A549 (cell line): ENCODE data around the gene RPL10. TPM values are rescaled to one million over a fixed set of nuclear protein-coding genes. Genes with fewer than 3 reads are reported as not detected.
"Not testable (repeated sequence)": the region's sequence is repeated elsewhere in the genome, so short reads cannot be mapped to it uniquely, and the experiment has no call there.

Experiments
- ATAC-seq, 2 experiments: fragments of 200-7000 bp in 1 of 2; fragments of >200 bp in 1 of 2; cut with Nextera tagmentation in 1 of 2; cut with Tn5 transposase in 1 of 2; 3 replicates each; pipeline versions ENCODE4 v1.8.0 to v1.9.1; 2018 to 2020; ENCODE audit warnings: mild to moderate bottlenecking in 1 of 2, moderate library complexity in 1 of 2
- CTCF ChIA-PET: fragments of 300-600 bp; sonication (Branson Sonifier 250); formaldehyde crosslinking; extraction: SDS; loops from one replicate; lab custom pipeline; 2021; ENCODE audit warnings: antibody characterized with exemption, inconsistent platforms; lab: Yijun Ruan, JAX
- POLR2A ChIA-PET: fragments of 350-600 bp; formaldehyde crosslinking; extraction: SDS; loops from one replicate; lab custom pipeline; 2021; ENCODE audit warnings: antibody characterized with exemption, inconsistent platforms; lab: Yijun Ruan, JAX
- DNase-seq, 2 experiments: peaks; one replicate each; pipeline versions ENCODE4 v3.0.0 to v3.0.0-alpha.2; 2011 to 2016; ENCODE audit warnings: low read depth in 1 of 2, low spot score in 1 of 2
- FAIRE-seq: peaks from 2 replicates; lab custom pipeline; 2011; peaks lifted over from hg19 to GRCh38; lab: Jason Lieb, UNC
- H3K27ac ChIP-seq, 2 experiments: fragments of >200 bp; sonication (Bioruptor Twin); formaldehyde crosslinking; 3 replicates each; pipeline ENCODE4 v1.5.1; 2016 to 2017
- H3K4me1 ChIP-seq: fragments of >200 bp; sonication (Bioruptor Twin); formaldehyde crosslinking; 3 replicates; pipeline ENCODE4 v1.6.1; 2016
- H3K4me2 ChIP-seq: fragments of >200 bp; sonication (Bioruptor Twin); formaldehyde crosslinking; 3 replicates; pipeline ENCODE4 v1.6.1; 2016
- H3K4me3 ChIP-seq: fragments of >200 bp; sonication (Bioruptor Twin); formaldehyde crosslinking; 3 replicates; pipeline ENCODE4 v1.5.1; 2016
- H3K9me3 ChIP-seq: fragments of >200 bp; sonication (Bioruptor Twin); formaldehyde crosslinking; 3 replicates; pipeline ENCODE4 v1.6.1; 2016
- BHLHE40 ChIP-seq: IDR thresholded peaks from 2 replicates; pipeline ENCODE4 v1.6.1; 2012; ENCODE audit warnings: low read depth, low read length, inconsistent platforms
- CBX8 ChIP-seq: fragments of 200-600 bp; sonication (generic); IDR thresholded peaks from 2 replicates; pipeline ENCODE4 v1.6.1; 2016
- CHD2 ChIP-seq: fragments of 150-350 bp; IDR thresholded peaks from 2 replicates; pipeline ENCODE4 v1.6.1; 2014; ENCODE audit warnings: low read length; ENCODE audit not compliant: partially characterized antibody
- CHD4 ChIP-seq: fragments of 200-600 bp; sonication (generic); IDR thresholded peaks from 2 replicates; pipeline ENCODE4 v1.6.1; 2016; ENCODE audit warnings: antibody characterized with exemption, mild to moderate bottlenecking, borderline replicate concordance
- E2F6 ChIP-seq: IDR thresholded peaks from 2 replicates; pipeline ENCODE4 v1.6.1; 2012; ENCODE audit warnings: low read depth, borderline replicate concordance
- ELK1 ChIP-seq: fragments of 150-350 bp; IDR thresholded peaks from 2 replicates; pipeline ENCODE4 v1.6.1; 2014; ENCODE audit warnings: low read depth, mild to moderate bottlenecking, low read length
- ESRRA ChIP-seq: fragments of 150-350 bp; IDR thresholded peaks from 2 replicates; pipeline ENCODE4 v1.6.1; 2014; ENCODE audit warnings: mild to moderate bottlenecking, low read length, borderline replicate concordance
- FOXS1 ChIP-seq: fragments of 250-450 bp; sonication (Bioruptor Pico); IDR thresholded peaks from 2 replicates; pipeline ENCODE4 v1.5.0; 2020; ENCODE audit warnings: mild to moderate bottlenecking, moderate library complexity
- HDAC2 ChIP-seq: fragments of 200-600 bp; sonication (generic); IDR thresholded peaks from 2 replicates; pipeline ENCODE4 v1.6.1; 2016
- HOXA7 ChIP-seq: fragments of 250-450 bp; sonication (Bioruptor Pico); IDR thresholded peaks from 2 replicates; pipeline ENCODE4 v1.5.0; 2020; ENCODE audit warnings: mild to moderate bottlenecking, moderate library complexity
- HOXB5 ChIP-seq: fragments of 250-450 bp; sonication (Bioruptor Pico); IDR thresholded peaks from 2 replicates; pipeline ENCODE4 v1.5.0; 2020; ENCODE audit warnings: mild to moderate bottlenecking, moderate library complexity
- JUNB ChIP-seq: fragments of >200 bp; sonication (Bioruptor Twin); formaldehyde crosslinking; IDR thresholded peaks from 2 replicates; pipeline ENCODE4 v1.6.1; 2016
- MAX ChIP-seq: IDR thresholded peaks from 2 replicates; pipeline ENCODE4 v1.6.1; 2012
- MAZ ChIP-seq: fragments of 150-350 bp; IDR thresholded peaks from 2 replicates; pipeline ENCODE4 v1.6.1; 2014; ENCODE audit warnings: antibody characterized with exemption, low read depth, low read length, borderline replicate concordance
- MYC ChIP-seq: IDR thresholded peaks from 2 replicates; pipeline ENCODE4 v1.6.1; 2012; ENCODE audit warnings: mild to moderate bottlenecking, inconsistent platforms, low read length, improper control_type of control experiment, borderline replicate concordance
- NFE2L2 ChIP-seq: fragments of 150-350 bp; conservative IDR thresholded peaks from 2 replicates; pipeline ENCODE4 v1.6.1; 2014; ENCODE audit warnings: low read length
- RARB ChIP-seq: fragments of 250-450 bp; sonication (Bioruptor Pico); IDR thresholded peaks from 2 replicates; pipeline ENCODE4 v1.8.0; 2021; ENCODE audit warnings: mild to moderate bottlenecking, moderate library complexity
- SMC3 ChIP-seq: fragments of >200 bp; sonication (Bioruptor Twin); formaldehyde crosslinking; IDR thresholded peaks from 3 replicates; pipeline ENCODE4 v1.6.1; 2018; ENCODE audit warnings: inconsistent platforms
- TFCP2L1 ChIP-seq: fragments of 250-450 bp; sonication (Bioruptor Pico); IDR thresholded peaks from 2 replicates; pipeline ENCODE4 v1.5.0; 2021; ENCODE audit warnings: mild to moderate bottlenecking
- USF2 ChIP-seq: fragments of 450-650 bp; IDR thresholded peaks from 2 replicates; pipeline ENCODE4 v1.6.1; 2014; ENCODE audit warnings: antibody characterized with exemption
- ZNF302 ChIP-seq: fragments of 250-450 bp; sonication (Bioruptor Pico); IDR thresholded peaks from 2 replicates; pipeline ENCODE4 v1.9.0; 2021; ENCODE audit warnings: inconsistent platforms, mild to moderate bottlenecking, moderate library complexity
- ZSCAN20 ChIP-seq: fragments of 250-450 bp; sonication (Bioruptor Pico); IDR thresholded peaks from 2 replicates; pipeline ENCODE4 v1.8.0; 2022; ENCODE audit warnings: mild to moderate bottlenecking, moderate library complexity
- WGBS: methylation state at CpG from one replicate; pipeline ENCODE4 v1.1.6; 2017; ENCODE audit errors: missing lambda C conversion rate; 5-methylcytosine and 5-hydroxymethylcytosine counted together
- polyA plus RNA-seq, 4 experiments: library from polyadenylated mRNA; depleted of rRNA in 3 of 4; stranded (reverse); fragments of >200 nt; fragmentation: RNase III in 1 of 4; extraction: RNeasy Plus Mini Kit Qiagen cat#74134 plus additional on column Dnase treatment in 1 of 4; gene quantifications; 2 replicates in 3 of 4; 3 replicates in 1 of 4; pipeline ENCODE4 v1.2.3, GENCODE V29; 2011 to 2017

The RPL10 gene
- polyA plus RNA-seq, 2 of the 4 experiments (the other 2 are of a cell fraction): 3,216 to 4,804 TPM

GRCh38 chrX:154398668-154399526 is 720 bp downstream of the RPL10 start (continued):
- TF ChIP-seq ESRRA (no peak), FOXS1 (no peak), USF2 (0 out of 2 replicates have a peak, but pooled peaks have one; percentile 7), ELK1 (no peak), ZSCAN20 (CRISPR knock-in tag) (no peak), CHD2 (no peak), MYC (peak; percentile 96; the same call in 1 of the 2 replicates)

GRCh38 chrX:154399527-154400368 is 1.6 kb downstream of the RPL10 start:
- Histone ChIP-seq H3K27ac (peak overlapping the region; percentile 96 to 100), H3K4me1 (peaks cover 18% of the 10 kb centered on the region; the same call in 2 of the 3 replicates), H3K4me3 (peak overlapping the region; percentile 88), H3K9me3 (no peaks in the 10 kb centered on the region), H3K4me2 (peak overlapping the region; percentile 89)
- no peak for FAIRE-seq
- POLR2A ChIA-PET: interaction anchor here (1.3 to 2.1 kb wide), 3 partner anchors 10 to 12 kb away, joined by 4 to 19 read pairs (median 6); partner anchors contain the start of genes DNASE1L1 and TAFAZZIN
- TF ChIP-seq SMC3 (no peak), TFCP2L1 (CRISPR knock-in tag) (peak; percentile 53), RARB (peak; percentile 62; the same call in 1 of the 2 replicates)
- no peak for DNase-seq
- no peak for ATAC-seq
- CTCF ChIA-PET: interaction anchor here (0.9 to 4.7 kb wide), 8 partner anchors 10 to 136 kb away, joined by 3 to 28 read pairs (median 4); partner anchors contain the start of genes DNASE1L1, FLNA and TAFAZZIN
- WGBS: 24% methylated on average over 12 of the region's 14 CpGs

- peak overlapping the region in 1 of 2 experiments; percentile 96; a peak in 3 of 6 replicates for H3K27ac ChIP-seq
- not testable (repeated sequence) for DNase-seq, H3K9me3 ChIP-seq, ATAC-seq, FAIRE-seq
- peaks cover 18% of the 10 kb centered on the region; the same call in 2 of the 3 replicates for H3K4me1 ChIP-seq
- ChIA-PET POLR2A (interaction anchor here (1.5 kb wide), 1 partner anchor 9 kb away, joined by 6 read pairs; the partner anchor contains the start of gene DNASE1L1), CTCF (interaction anchor here (1.2 to 4.7 kb wide), 3 partner anchors 10 to 133 kb away, joined by 4 to 28 read pairs (median 21); partner anchors contain the start of genes DNASE1L1, FLNA and TAFAZZIN)
- peak overlapping the region; percentile 88 for H3K4me3 ChIP-seq
- WGBS: 92% methylated on average over 2 of the region's 6 CpGs
- TF ChIP-seq HOXA7 (CRISPR knock-in tag): peak; percentile 84; the same call in 1 of the 2 replicates
- H3K4me2 ChIP-seq: peak overlapping the region; percentile 89
Measured at GRCh38 chrX:154400369-154400817, 2.2 kb downstream of the RPL10 start.

GRCh38 chrX:154401045-154401799 is 3.0 kb downstream of the RPL10 start:
- FAIRE-seq: no peak
- peak; percentile 3 to 10; a peak in 5 of 6 replicates for ATAC-seq
- TF ChIP-seq CHD2 (peak; percentile 28), FOXS1 (no peak), NFE2L2 (no peak), MAX (peak; percentile 43), CHD4 (no peak), CBX8 (no peak), BHLHE40 (no peak), HOXB5 (CRISPR knock-in tag) (no peak; the same call in 1 of the 2 replicates), ZNF302 (CRISPR knock-in tag) (no peak), JUNB (no peak), E2F6 (no peak; the same call in 1 of the 2 replicates), MAZ (no peak), RARB (peak; percentile 95), HDAC2 (no peak)

More at GRCh38 chrX:154401045-154401799, 3.0 kb downstream of the RPL10 start:
- POLR2A ChIA-PET: interaction anchor here (0.6 to 1.5 kb wide), 2 partner anchors 8 to 23 kb away, joined by 4 to 6 read pairs; partner anchors contain the start of gene DNASE1L1
- Histone ChIP-seq H3K27ac (peak overlapping the region in 1 of 2 experiments; percentile 96; a peak in 4 of 6 replicates), H3K4me1 (peaks cover 18% of the 10 kb centered on the region; the same call in 2 of the 3 replicates), H3K4me3 (peak overlapping the region; percentile 88), H3K4me2 (peak overlapping the region; percentile 89), H3K9me3 (no peaks in the 10 kb centered on the region)
- CTCF ChIA-PET: interaction anchor here (1.7 to 4.7 kb wide), 3 partner anchors 9 to 28 kb away, joined by 6 to 28 read pairs (median 21); partner anchors contain the start of genes DNASE1L1, FLNA and TAFAZZIN
- peak in 1 of 2 experiments; percentile 57 for DNase-seq
- WGBS: 44% methylated on average over 6 of the region's 6 CpGs
